Measurements from ENCODE around the gene ABHD12.

ABHD12 gene

DNA sequence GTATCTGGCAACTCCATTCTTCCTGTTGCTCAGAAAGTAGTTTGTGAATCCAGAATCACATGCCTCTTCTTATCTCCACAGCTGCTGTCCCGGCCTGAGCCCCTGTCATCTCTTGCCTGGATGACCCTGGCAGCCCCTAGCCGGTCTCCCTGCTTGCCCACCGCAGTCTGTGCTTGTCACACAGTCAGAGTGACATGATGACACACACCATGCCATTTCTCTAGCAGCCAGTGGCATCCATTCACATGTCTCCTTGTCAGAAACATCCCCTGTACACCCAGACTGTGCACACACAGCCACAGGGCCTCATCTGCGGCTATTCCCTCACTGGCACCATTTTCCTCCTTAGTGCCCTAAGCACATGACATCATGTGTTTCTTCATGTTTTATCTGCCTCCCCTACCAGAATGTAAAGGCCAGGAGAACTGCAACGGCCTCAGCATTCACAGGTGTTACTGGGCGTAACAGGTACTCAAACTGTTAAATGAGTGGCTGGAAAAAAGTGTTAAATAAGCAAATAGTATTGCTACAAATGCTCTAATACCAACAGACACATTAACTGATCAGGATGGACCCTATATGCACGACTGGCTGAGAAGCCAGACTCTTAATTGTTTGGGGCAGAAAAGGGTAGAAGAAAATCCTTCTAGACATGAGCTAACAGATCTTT lies 9.6 kb downstream of the ABHD12 start:
- no peak for DNase-seq

DNA sequence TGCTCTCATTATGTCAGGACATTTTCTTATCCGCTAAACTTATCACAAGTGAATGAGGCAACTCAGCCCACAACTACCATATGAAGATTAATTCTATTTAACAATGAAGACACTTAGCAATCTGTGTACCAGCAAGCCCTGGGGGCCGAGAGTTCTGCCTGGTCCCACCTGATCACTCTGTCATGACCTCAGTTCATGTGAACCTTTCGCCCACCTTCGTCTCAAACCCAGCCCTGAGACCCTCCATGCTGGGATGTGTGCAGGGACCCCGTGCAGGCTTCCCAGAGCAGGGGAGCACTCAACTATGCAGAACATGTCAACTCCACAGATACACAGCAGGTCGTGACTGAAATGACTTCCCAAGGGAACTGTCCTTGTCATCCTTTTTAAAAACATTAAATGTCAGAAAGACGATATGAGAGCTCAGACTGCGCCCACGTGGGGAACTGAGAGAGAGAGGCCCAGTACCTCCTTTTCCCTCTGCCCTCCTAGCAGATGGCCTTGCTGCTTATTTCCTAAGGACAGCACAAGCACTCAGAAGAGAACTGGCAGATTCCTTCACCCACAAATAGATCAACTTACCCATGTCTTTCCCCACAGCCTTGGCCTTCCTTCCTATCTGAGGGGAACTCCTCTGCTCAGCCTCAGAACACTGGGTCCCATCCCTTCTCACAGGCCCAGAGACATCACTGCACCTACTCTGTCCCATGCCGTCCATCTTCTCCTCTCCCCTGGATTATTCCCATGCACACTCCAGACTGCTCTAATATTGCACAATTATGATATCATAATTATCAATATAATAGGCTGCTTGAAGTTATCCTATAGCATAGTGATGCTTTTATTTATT lies 11.5 kb downstream of the ABHD12 start:
- no peak for DNase-seq

DNA sequence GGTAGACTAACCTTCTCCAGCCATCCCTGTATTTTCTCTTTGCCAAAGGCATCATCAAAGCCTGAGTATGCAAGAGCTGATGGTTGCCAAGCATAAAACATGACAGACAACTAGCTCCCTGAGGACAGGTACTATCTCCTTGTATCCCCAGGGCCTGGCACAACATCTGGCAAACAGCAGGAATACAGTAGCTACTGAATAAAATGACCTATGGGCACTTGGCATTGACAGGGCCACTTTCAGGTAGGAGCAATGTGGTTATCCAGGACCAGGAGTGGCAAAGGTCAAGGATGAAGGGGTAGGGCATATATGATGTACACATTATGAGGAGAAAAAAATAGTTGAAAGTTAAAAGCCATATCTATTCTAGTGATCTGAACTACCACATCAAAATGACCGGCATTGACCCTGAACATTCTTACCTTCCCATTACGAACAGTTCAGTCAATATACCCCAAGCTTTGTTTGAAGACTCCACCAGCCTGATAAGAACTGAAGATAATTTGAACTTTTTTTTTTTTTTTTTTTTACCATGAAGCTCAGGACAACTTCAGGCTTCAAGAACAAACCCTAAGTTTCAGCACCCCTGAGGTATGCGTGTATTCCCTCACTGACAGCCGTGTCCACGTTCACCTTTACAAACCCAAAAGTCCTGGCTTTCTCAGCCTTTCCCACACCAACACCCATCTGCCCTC lies 12.3 kb downstream of the ABHD12 start:
- DNase-seq = no peak

DNA sequence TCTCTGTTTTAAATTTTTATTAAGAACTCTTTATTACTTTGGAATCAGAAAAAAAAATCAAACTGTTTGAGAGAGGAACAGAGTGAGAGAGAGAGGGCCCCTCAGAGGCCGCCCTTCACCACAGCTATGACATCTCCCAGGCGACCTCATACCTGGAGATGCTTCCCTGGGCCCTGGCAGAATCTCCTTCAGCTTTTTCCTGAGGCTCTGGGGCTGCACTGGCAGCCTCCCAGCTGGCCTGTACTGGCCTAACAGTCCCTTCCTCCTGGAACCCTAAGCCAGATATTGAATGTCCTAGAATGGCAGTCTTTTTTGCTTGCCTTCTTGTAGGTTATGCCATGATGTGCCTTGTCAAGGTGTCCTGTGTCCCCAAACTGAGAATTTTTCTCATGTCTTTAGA lies 13.7 kb downstream of the ABHD12 start:
- DNase-seq = no peak

DNA sequence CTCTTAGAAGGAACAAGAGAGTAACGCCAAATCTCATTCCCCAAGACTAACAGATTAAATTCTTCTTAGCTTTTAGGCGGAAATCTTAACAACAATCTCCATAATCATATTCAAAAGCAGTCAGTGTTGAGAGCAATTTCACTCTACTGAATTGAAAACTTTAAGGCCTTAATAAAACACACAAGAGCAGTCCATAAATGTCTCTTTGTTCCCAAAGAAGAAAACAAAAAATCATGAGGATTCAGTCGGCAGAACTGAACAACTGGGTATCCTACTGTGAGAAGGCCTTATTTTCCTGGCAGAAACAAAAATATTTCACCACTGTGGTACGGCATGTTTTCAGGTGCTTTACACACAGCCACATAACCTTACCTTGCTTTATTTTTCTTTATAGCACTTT lies 14.4 kb downstream of the ABHD12 start:
- DNase-seq = no peak

DNA sequence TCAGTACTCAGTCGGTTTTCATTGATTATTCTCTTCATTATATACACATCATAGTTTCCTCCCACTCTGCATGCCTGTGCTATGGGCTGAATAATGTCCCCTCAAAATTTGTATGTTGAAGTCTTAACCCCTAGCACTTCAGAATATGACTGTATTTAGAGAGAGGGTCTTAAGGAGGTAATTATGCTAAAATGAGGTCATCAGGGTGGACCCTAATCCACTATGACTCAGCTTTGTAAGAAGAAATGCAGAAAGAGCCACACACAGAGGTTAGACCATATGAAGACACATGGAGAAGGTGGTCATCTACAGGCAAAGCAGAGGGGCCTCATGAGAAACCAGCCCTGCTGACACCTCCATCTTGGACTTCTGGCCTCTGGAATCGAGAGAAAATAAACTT lies 15.8 kb downstream of the ABHD12 start:
- no peak for DNase-seq

DNA sequence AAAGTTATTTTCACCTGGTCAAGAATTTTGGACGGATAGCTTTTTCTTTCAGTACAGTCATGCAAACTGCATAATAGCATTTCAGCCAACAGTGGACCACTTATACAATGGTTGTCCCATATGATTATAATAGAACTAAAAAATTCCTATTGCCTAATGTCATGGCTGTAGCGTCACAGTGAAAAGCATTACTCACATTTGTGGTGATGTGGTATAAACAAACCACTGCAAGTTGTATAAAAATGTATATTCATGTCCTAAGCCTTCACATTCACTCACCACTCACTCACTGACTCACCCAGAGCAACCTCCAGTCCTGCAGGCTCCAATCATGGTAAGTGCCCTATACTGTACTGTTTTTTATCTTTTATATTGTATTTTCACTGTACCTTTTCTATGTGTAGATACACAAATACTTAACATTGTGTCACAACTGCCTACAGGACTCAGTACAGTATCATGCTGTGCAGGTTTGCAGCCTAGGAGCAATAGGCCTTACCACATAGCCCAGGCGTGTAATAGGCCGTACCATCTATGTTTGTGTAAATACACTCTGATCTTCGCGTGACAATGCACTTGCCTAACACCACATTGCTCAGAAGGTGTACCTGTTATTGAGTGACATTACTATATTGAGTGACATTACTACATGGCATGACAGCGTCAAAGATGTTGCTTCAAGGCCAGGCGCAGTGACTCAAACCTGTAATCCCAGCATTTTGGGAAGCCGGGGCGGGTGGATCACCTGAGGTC lies 17.9 kb downstream of the ABHD12 start:
- no peak for DNase-seq

DNA sequence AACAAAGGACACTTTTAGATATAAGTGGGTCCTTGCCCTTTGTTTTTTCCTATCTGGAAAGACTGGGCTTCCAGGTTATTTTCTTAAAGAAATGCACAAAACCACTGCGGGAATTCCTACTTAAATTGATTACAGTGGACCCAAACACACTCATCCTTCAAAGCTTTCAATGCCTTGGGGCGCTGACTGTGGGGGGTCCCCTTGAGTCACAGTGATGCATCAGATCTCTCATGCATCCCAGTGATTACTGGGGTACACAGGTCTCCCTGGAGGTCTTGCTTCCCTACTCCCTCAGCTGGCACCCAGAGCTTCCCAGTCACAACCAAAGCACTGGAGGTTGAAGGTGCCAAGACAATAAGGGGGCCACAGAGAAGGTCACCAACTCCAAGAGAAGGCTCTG lies 20.7 kb downstream of the ABHD12 start:
- no peak for DNase-seq

DNA sequence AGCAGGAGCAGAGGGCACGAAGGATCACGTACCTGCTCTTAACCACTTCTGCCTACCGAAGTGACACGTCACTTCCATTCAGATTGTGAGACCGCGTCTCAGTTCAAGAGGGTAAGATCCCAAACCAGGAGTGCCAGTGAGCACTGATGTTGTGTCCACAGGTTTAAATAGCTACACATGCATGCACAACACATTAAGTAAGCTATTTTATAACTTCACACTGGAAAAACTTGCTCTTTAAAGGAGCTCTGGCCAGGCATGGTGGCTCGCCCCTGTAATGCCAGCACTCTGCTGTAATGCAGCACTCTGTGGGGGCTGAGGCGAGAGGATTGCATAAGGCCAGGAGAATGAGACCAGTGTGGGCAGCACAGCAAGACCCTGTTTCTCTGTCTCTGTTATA lies 21.1 kb downstream of the ABHD12 start:
- no peak for DNase-seq

DNA sequence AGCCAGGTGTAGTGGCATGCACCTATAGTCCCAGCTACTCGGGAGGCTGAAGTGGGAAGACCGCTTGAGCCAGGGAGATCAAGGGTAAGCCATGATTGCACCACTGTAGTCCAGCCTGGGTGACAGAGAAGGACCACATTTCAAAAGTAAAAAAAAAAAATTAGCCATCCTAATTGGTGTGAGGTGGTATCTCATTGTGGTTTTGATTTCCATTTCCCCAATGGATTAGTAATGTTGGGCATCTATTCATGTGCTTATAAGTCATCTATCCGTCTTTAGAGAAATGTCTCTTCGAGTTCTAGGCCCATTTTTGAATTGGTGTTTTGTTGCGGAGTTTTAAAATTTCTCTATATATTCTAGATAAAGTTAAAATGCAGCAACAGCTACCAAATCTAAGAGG lies 21.7 kb downstream of the ABHD12 start:
- DNase-seq = no peak

DNA sequence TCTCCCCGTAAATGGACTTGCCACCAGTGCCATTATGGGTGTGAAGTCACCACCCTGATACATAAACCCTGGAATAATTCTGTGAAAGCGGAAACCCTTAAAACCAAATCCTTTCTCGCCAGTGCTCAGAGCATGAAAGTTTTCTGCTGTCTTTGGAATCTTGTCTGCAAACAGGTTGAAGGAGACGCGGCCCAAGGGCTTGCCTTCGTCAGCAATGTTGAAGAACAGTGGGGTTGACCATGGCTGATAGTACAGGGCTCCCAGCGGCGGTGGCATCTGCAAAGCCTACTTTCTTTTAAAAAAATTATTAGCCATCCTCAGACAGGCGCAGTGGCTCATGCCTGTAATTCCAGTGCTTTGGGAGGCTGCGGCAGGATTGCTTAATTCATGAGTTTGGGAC lies 22.1 kb downstream of the ABHD12 start:
- no peak for DNase-seq

DNA sequence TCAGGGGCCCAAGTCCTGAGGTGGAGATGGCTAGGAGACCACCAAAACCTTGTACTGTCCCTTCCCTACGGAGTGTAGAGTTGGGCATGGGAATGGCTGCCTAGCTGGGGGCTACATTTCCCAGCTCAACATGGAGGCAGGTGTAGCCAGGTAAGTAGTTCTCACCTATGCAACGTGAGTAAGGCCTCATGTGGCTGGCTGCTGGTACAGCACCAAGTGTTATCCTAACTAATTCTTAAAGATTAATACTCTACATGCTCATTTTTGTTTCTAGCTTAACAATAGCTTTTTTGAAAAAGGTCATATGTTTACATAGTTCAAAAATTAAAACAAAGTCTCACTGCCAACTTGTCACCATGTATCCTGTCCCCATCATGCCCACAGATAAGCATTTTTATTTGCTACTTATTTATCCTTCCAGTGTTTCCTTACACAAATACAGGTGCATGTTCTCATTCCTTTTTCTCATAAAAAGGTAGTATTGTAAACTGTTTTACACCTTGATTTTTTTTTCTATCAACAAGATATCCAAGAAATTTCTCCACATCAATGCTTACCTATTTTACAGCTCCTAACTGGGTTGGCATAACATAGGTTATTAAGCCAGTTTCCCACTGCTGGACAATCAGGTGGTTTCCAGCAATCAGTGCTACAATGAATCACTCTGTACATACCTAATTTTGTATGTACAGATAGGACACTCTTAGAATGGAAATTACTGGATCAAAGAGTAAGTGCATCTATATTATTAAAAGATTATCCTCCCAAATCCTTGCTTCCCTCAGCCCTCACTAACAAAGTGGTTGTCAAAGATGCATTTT lies 25.5 kb downstream of the ABHD12 start:
- no peak for DNase-seq

DNA sequence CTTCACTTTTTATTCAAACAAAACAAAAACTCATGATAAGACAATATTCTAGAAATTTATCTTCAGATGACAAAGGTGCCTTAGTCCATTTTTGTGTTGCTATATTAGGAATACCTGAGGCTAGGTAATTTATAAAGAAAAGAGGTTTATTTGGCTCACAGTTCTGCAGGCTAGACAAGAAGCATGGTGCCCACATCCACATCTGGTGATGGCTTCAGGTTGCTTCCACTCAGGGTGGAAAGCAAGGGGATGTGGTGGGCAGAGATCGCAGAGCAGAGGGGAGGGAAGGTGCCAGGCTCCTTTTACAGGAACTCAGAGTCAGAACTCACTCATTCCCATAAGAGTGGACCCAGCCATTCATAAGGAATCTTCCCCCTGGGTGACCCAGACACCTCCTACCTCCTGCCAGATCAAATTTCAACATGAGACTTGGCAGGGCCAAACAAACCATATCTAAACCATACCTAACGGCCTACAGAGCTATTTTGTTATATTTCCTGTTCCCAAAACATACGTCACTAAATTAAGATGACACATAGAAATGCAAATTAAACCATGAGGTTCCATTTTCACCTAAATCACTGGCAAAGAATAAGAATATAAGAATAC lies 26.4 kb downstream of the ABHD12 start:
- no peak for DNase-seq

DNA sequence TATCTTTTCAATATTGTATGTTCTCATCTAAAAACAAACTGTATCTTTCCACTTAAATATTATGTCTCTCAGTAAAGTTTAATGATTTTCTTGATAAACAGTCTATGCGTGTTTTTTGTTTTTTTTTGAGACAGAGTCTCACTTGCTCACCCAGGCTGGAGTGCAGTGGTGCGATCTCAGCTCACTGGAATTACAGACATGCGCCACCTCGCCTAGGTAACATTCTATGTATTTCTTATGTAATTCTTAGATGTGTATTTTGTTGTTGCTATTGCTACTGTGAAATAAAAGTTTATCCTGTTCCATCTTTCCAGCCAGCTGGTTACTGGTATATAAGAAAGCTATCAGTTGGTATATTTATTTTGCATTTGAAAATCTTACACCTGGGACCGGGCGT lies 29.4 kb downstream of the ABHD12 start:
- no peak for DNase-seq

DNA sequence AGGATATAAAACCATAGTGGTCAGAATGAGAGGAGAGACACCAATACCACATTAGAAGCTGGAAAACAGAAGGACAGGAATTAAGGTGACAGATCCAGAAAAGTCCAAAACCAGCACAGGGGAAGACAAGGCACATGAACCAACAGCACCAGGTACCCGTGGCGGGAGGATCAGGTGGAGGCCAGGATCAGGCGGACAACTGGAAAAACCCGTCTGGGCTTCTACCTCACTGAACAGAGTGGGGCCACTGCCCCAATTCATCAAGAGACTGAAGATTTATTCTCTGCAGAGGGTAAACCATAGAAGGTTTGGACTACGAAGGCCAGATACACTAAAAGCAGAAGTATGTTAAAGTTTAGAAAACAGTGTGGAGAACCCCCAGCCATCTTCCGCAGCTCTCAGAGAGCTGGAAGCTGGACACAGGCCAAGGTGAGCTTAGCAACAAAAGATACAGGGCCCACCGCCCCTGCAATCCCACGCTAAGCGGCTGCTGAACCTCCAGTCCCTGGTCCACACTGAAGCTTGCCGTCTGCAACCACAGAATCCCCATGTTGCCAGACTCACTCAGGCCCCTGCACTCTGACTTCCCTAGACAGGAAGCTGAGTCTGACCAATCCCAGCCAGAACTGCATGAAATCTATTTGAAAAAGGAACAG lies 29.9 kb downstream of the ABHD12 start:
- DNase-seq = peak; percentile 54

DNA sequence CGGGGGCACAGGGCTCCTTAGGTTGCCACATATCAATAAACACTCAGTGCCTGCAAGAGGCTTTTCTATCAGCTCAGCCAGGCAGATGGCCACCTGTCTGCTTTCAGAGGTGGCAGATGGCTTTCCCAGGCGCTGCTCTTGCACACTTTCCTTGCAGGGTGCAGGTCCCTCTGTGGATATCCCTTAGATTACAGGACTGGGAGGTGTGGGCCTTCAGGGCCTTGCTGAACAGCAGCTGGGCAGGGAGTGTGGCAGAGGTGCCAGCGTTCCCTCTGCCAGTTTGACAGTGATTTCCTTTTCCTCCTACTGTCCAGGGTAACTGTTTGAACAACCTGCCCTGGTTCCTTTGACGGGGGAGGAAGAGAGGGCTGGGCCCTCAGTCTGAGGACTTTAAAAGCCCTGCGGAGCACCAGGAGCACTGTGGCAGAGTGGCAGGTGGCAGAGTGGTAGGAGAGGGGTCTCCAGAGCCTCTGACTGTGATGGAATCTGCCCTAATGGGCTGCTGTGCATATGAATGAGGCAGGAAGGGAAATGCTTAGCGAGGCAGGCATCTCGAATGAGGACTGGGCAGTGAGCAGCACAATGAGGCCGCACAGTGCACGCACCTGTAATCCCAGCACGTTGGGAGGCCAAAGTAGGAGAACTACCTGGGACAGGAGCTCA lies 34.2 kb downstream of the ABHD12 start:
- peak; percentile 90 for DNase-seq

DNA sequence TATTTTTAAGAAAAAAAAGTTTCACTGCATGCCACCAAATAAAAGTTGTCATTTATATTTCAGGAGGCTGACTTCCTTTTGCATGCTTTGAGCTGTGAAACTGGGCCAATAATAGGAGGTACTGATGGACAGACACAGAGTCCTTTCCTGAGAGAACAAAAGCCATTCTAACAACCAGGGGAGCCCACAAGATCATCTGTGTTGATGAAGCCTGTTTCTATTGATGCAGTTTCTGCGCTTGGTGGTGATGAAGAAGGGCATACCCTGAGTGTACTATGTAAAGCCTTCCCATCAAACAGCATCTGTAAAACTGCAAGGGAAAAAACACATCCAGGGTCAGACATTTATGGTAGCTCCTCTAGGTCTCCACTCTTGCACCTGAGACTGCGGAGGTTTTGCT lies 34.8 kb downstream of the ABHD12 start:
- no peak for DNase-seq

DNA sequence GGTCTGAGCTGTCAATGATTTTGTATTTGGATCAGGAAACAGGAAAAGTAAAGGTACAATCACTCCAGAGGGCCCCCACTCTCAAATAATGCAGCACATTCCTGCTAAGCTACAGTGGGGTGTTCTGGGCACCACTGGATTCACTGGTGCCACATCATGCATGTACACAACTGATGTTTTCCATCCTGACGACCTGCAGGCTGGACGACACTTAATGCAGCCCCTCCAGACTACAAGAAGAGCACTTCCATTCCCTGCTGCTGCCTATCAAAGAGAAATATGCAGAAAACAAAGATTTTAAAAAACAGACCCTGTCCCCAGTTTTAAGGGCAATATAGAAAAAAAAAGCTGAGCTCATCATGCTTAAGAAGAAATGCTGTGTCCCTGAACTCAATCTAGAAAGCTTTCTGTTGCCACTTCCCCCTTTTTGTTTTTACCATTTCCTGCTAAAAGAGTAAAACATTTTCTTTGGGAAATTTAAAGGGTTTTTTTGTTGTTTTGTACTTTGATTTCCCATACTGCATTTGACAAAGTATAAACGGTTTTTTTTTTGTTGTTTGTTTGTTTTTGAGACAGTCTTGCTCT lies 35.5 kb downstream of the ABHD12 start:
- DNase-seq = no peak

DNA sequence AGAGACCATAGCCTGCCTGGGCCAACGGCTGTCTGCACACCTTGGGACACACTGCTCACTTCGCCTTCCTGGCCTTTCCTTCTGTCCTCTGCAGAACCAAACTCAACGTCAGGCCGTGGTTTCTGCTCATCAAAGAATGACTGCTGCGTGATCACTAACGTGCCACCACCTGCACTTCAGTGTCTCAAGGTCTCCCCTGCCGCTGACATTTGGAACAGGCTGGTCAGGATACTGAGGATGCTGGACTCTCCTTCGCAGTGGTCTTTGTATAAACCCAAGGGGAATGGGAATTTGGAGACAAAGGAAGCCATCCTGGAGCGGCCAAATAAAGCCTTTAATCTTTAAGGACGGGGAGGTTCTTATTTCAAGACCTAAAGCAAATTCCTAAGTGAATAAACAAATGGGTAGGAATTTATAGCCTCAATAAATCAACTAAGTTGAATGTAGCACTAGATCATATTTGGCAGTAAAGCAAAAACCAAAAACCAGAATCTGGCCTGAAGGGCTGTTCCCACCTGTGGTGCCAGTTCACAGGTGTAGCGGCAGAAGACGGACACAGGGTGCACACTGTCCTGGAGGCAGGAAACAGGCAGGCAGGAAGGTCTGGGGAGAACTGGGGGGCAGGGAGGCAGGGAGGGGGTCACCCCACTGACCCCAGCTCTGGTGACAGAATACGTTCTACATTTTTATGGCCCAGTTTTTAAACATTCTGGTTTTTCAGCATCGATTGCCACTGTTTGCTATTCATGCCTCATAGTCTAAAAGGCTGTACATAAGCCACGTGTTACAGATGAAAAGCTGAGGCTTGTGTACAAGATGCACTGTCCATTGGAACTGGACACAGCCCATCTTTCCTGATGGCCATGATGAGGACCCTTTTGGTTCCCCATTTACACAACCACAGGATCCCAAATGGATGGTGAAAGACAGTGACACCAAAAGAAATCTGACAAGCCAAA lies 36.6 kb downstream of the ABHD12 start:
- DNase-seq = no peak

Measured in NCI-H510A treated with DMSO at 0.1 percent for 48 hours (cell line).